Fibroblast of gingiva (primary cell): ENCODE data around the gene SLC25A4.
A peak's percentile ranks its signal among the peaks of the same experiment; 100 is the strongest.
"Not testable (repeated sequence)": the region's sequence is repeated elsewhere in the genome, so short reads cannot be mapped to it uniquely, and the experiment has no call there.

Experiments used
- DNase-seq: peaks from one replicate; pipeline ENCODE4 v3.0.0-alpha.2; 2011; ENCODE audit warnings: low read depth

Gene SLC25A4

DNA sequence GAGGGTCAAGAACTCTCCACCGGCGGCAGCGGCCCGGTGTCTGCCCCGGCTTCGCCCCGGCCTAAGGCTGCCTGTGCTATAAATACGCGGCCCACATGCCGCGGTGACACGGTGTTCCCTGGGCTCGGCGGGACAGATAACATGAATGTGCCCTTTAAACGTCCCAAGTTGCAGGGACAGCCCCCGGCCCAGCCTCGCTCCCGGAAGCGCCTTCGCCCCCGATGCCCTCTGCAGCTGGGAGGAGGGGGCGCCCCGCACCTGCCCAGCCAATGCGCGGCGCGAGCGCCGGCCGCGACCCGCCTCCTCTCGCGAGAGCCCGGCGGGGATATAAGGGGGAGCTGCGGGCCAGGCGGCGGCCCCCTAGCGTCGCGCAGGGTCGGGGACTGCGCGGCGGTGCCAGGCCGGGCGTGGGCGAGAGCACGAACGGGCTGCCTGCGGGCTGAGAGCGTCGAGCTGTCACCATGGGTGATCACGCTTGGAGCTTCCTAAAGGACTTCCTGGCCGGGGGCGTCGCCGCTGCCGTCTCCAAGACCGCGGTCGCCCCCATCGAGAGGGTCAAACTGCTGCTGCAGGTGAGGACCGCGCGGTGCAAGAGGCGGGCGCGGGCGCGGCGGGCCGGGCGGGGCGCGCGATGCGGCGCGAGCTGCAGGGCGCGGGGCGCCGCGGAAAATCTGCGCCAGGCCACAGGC lies at the start of gene SLC25A4:
Gene SLC25A4, plus strand, starts transcription at position 355 of the 689 bp plus-strand sequence. Its CDS starts 107 bp downstream, at position 462.
- peak; percentile 66 for DNase-seq

DNA sequence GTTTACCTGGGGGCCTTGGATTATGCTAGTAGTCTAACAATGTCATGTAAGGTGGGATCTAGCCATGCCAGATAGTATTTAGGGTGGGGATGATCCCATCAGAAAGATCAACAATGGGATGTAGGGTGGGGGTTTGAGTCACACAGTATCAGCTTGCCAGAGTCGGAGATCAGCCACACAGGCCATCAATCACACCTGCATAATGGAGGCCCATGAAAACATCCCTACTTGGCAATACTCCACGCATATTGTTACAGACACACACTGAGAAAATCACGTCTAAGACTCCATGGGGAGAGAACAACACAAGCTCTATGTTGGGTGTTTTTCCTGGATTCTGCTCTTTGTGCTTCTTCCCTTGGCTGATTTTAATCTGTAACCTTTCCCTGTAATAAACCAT lies 49.5 kb upstream of the SLC25A4 start:
- no peak for DNase-seq

- peak; percentile 32 for DNase-seq
Measured at GRCh38 chr4:185096032-185096653, 46.9 kb upstream of the SLC25A4 start.

- DNase-seq: no peak
Measured at GRCh38 chr4:185098474-185098873, 44.6 kb upstream of the SLC25A4 start.

- DNase-seq: no peak
Measured at GRCh38 chr4:185099024-185099682, 43.9 kb upstream of the SLC25A4 start.

DNA sequence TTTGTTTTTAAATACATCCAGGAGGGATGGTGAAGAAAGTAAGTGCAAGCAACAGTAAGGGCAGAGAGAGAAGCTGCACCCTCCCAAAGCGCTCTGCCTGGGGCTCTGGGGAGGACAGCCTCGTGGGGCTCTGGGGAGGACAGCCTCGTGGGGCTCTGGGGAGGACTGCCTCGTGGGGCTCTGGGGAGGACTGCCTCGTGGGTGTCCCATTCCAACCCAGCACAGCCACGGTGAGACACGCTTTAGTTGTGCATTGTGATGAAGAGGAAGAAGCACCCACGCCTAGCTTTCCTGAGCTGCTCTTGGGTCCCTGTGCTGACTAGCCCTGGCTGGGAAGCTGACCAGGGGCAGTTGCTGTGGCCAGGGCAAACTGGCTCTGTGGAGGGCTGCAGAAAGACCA lies 43.1 kb upstream of the SLC25A4 start:
- DNase-seq: no peak

DNA sequence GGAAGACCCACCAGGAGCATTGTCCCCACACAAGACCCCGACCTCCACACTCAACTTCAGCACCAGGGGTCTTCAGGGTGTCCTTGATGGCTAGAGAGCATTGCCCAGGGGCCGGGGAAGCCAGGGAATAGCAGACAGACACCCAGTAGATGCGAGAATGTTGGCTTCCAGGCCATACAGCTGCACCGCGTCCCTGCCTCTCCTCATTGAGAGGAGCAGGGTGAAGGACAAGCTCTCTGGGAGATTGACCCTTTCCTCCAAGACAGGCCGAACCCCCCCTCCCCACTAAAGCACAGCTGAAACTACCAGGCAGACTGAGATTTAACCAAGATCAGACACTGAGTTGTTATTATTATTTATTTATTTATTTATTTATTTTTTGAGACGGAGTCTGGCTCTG lies 42.6 kb upstream of the SLC25A4 start:
- no peak for DNase-seq

DNA sequence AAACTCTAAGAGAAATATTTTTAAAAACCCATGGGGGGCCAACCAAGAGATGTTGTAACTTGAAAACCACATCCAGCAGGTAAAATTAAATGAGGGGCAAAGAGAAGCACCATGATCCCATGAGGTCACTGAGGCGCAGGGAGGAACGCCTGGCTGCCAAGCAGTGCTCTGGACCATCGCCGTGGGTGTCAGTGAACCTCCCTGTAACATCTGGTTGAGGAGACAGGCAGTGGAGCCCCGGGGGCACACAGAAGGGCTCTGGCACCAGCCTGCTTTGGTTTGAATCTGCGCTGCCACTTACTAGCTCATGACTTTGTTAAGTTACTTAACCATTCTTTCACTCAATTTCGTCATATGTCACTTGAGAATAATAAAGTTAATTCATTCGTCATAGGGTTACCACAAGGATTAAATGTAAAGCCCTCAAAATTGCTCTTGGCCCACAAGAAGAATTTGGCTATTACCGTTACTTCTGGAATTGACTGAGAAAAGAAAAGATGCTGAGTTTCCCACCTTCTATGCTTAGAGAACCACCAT lies 41.6 kb upstream of the SLC25A4 start:
- DNase-seq: peak; percentile 9

DNA sequence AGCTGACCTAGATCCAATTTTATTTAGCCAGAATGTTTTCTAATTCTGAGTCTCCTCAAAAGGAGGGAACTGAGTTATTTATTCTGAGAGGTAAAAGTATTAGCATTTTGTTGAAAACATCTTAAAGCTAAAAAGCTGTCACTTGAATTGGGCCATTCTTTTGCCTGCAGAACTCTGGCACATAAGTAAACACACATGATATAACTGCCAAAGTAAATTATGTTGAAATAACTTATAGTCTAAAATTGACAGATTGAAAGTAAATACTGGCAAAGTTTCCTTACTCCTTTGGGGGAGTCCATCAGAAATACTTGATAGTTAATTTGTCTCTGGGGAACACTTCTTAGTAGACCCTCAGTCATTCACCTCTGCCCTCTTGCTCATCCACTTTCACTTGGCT lies 38.3 kb upstream of the SLC25A4 start:
- no peak for DNase-seq

- DNase-seq: no peak
Measured at GRCh38 chr4:185106353-185106752, 36.7 kb upstream of the SLC25A4 start.

GRCh38 chr4:185107574-185107973 lies 35.5 kb upstream of the SLC25A4 start:
- DNase-seq: not testable (repeated sequence)

DNA sequence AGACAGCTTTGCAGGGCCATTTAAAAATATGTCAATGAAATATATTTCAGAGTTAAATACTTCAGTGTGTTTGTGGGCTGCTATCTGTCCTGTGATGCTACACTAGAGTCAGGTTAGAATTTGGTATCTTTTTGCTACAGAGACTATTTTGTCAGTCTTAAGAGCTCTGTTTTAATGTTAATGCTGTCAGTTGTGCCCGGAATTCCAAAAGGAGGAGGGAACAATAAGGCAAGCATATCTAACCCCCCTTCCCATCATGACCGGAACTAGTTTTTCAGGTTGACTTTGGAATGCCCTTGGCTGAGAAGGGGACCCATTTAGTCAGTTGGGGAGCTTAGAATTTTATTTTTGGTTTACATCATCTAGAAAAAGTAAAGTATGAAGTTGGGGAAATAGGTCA lies 34.9 kb upstream of the SLC25A4 start:
- DNase-seq: no peak

DNA sequence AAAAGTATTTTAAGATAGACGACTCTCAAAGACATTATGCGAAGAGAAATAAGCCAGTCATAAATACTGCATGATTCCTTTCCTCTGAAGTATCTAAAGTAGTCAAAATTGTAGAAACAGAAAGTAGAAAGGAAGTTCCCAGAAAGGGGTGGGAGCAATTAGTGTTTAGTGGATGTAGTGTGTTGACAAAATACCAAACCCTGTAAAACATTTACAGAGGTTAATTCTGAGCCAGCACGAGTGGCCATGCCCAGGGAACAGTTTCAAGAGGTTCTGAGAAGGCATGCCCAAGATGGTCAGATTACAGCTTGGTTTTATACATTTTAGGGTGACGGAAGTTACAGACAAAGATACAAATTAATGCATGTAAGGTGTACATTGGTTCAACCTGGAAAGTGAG lies 34.4 kb upstream of the SLC25A4 start:
- DNase-seq: no peak

DNA sequence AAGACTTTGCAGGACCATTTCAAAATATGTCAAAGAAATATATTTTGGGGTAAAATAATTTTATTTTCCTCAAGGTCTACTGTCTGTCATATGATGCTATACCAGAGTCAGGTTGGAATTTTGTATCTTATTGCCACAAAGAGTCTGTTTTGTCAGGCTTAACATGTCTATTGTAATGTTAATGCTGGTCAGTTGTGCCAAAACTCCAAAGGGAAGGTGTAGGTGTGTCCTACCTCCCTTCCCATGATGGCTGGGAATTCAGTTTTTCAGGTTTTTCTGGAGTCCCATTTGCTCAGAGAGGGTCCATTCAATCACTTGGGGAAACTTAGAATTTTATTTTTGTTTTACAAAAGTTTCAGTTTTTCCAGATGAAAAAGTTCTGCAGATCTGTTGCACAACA lies 33.3 kb upstream of the SLC25A4 start:
- no peak for DNase-seq

DNA sequence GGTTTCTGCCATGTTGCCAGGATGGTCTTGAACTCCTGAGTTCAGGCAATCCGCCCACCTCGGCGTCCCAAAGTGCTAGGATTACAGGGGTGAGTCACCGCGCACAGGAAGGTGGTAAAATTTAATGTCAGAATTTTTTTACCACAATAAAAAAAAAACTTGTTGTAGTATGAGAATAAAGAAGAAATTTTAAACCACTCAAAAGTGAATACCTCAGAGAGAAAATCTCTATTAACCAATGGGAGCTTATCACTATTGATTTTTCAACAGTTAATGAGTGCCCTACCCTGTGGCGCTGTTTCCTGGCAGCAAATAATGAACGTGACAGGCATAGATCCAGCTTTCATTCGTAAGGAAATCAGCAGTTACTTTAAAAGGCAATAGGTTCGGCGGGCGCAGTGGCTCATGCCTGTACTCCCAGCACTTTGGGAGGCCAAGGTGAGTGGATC lies 32.7 kb upstream of the SLC25A4 start:
- DNase-seq: no peak

DNA sequence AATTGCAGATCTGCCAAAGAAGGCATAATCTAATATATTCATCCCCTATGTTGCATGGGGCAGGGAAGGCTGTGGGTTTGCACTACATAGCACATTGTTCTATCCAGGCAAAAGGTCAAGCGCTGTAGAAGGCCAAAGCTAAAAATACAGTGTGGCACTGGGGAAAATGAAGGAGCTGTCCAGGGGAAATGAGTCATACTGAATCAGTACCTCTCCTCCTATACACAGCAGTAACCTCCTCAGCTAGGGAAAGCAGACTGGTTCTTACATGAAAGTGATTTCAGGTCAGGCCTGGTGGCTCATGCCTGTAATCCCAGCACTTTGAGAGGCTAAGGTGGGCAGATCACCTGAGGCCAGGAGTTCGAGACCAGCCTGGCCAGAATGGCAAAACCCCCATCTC lies 31.0 kb upstream of the SLC25A4 start:
- peak; percentile 88 for DNase-seq

DNA sequence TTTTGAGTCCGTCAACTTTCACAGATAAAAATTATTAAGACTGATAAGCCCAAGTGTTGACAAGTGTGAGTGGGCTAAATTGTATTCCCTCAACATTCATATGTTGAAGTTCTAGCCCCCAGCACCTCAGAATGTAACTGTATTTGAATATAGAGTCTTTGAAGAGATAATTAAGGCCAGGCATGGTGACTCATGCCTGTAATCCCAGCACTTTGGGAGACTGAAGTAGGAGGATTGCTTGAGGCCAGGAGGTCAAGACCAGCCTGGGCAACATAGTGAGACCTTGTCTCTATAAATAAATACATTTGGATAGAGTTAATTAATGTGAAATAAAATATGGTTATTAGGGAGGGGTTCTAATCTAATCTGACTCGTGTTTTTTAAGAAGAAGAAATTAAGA lies 29.7 kb upstream of the SLC25A4 start:
- DNase-seq: no peak

DNA sequence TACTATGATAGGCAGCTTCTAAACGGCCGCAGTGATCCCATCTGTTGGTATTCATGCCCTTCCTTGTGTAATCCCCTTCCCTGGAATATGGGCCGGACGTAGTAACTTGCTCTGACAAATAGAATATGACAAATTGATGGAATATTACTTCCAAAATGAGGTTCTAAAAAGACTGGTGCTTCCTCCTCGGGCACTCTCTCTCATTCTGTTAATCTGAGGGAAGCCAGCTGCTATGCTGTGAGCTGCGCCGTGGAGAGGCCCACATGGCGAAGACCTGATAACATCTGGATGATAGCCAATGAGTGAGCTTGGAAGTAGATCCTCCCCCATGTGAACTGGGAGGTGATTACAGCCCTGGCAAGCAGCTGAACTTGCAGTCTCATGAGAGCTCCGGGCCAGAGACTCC lies 27.2 kb upstream of the SLC25A4 start:
- peak; percentile 44 for DNase-seq

GRCh38 chr4:185117300-185117934 lies 25.6 kb upstream of the SLC25A4 start:
- DNase-seq: no peak

- no peak for DNase-seq
Measured at GRCh38 chr4:185118876-185119275, 24.2 kb upstream of the SLC25A4 start.

- not testable (repeated sequence) for DNase-seq
Measured at GRCh38 chr4:185119467-185119866, 23.6 kb upstream of the SLC25A4 start.

GRCh38 chr4:185119927-185120630 lies 23.0 kb upstream of the SLC25A4 start:
- DNase-seq: no peak
